B cell (primary cell): ENCODE measurements around the gene BCL2. TPM values are rescaled to one million over a fixed set of nuclear protein-coding genes. Genes with fewer than 3 reads are reported as not detected.

Source experiments
- ATAC-seq: fragments of 200-7000 bp; cut with Tn5 transposase; one replicate; pipeline ENCODE4 v1.10.0; 2021; ENCODE audit warnings: low read depth, mild to moderate bottlenecking, moderate number of reproducible peaks, moderate library complexity
- CTCF ChIA-PET: fragments of 350-600 bp; sonication (Branson Sonifier 250); formaldehyde crosslinking; loops from one replicate; lab custom pipeline; 2021; ENCODE audit warnings: antibody characterized with exemption, inconsistent platforms; lab: Charles Lee
- POLR2A ChIA-PET: fragments of 350-600 bp; sonication (Branson Sonifier 250); formaldehyde crosslinking; loops from one replicate; lab custom pipeline; 2021; ENCODE audit warnings: antibody characterized with exemption; lab: Charles Lee
- DNase-seq: peaks from one replicate; pipeline ENCODE4 v3.0.0; 2013
- H2AFZ ChIP-seq: 2 replicates; pipeline ENCODE4 v1.6.1; 2012; ENCODE audit warnings: mild to moderate bottlenecking, low read depth, low read length; ENCODE audit not compliant: insufficient read depth, poor library complexity, severe bottlenecking
- H3K27ac ChIP-seq, 2 donors: 1 replicate in 1 of 2; 2 replicates in 1 of 2; pipeline ENCODE4 v1.5.1; 2012 to 2013; ENCODE audit warnings: low read length in 2 of 2, mild to moderate bottlenecking in 2 of 2, moderate library complexity in 1 of 2
- H3K27me3 ChIP-seq, 4 experiments: fragments of 200-600 bp in 1 of 4; sonication (generic) in 1 of 4; replicated peaks in 1 of 4; 1 replicate in 2 of 4; 2 replicates in 2 of 4; pipeline versions ENCODE4 v1.6.1 to v1.7.0; 2013 to 2016; ENCODE audit warnings: low read length in 3 of 4, mild to moderate bottlenecking in 2 of 4, mixed read lengths in 1 of 4, moderate library complexity in 1 of 4; ENCODE audit not compliant: insufficient read depth in 4 of 4, control insufficient read depth in 3 of 4; ENCODE audit errors: control extremely low read depth in 1 of 4
- H3K36me3 ChIP-seq, 2 experiments: replicated peaks in 1 of 2; 1 replicate in 1 of 2; 2 replicates in 1 of 2; pipeline versions ENCODE4 v1.6.1 to v1.7.1; 2013; ENCODE audit warnings: low read length in 1 of 2; ENCODE audit not compliant: insufficient read depth in 2 of 2, control insufficient read depth in 1 of 2; ENCODE audit errors: control extremely low read depth in 1 of 2, extremely low read depth in 1 of 2
- H3K4me1 ChIP-seq, 2 donors: fragments of 200-600 bp in 1 of 2; sonication (generic) in 1 of 2; 1 replicate in 1 of 2; 2 replicates in 1 of 2; pipeline versions ENCODE4 v1.5.1 to v1.6.1; 2013 to 2017; ENCODE audit warnings: low read length in 2 of 2; ENCODE audit not compliant: control insufficient read depth in 2 of 2, insufficient read depth in 2 of 2
- H3K4me2 ChIP-seq: replicated peaks from 2 replicates; pipeline ENCODE3; 2012; ENCODE audit warnings: mild to moderate bottlenecking, low read depth, low read length; ENCODE audit not compliant: poor library complexity, severe bottlenecking
- H3K4me3 ChIP-seq, 5 experiments: fragments of 200-600 bp in 1 of 5; sonication (generic) in 1 of 5; 1 replicate in 3 of 5; 2 replicates in 2 of 5; pipeline versions ENCODE4 v1.5.1 to v1.7.0; 2011 to 2016; ENCODE audit warnings: low read length in 4 of 5, mild to moderate bottlenecking in 4 of 5, low read depth in 2 of 5, control low read depth in 1 of 5, moderate library complexity in 1 of 5; ENCODE audit not compliant: insufficient read depth in 1 of 5; ENCODE audit errors: control extremely low read depth in 1 of 5, extremely low read depth in 1 of 5
- H3K79me2 ChIP-seq: fragments of 200-600 bp; sonication (generic); one replicate; pipeline ENCODE4 v1.6.0; 2016; ENCODE audit warnings: low read length; ENCODE audit not compliant: control insufficient read depth, insufficient read depth
- H3K9ac ChIP-seq: fragments of 200-600 bp; sonication (generic); 2 replicates; pipeline ENCODE4 v1.6.1; 2017; ENCODE audit warnings: mild to moderate bottlenecking, low read length, moderate library complexity
- H3K9me3 ChIP-seq, 3 donors: one replicate each; pipeline versions ENCODE4 v1.6.1 to v1.7.1; 2013; ENCODE audit warnings: low read length in 2 of 3; ENCODE audit not compliant: control insufficient read depth in 2 of 3, insufficient read depth in 1 of 3; ENCODE audit errors: control extremely low read depth in 1 of 3
- H4K20me1 ChIP-seq: 2 replicates; pipeline ENCODE4 v1.6.0; 2012; ENCODE audit warnings: mild to moderate bottlenecking, low read length; ENCODE audit not compliant: insufficient read depth, control insufficient read depth, poor library complexity, severe bottlenecking
- H3K27ac Mint-ChIP-seq: one replicate; pipeline ENCODE4 v1.8.0; 2021; ENCODE audit warnings: mixed read lengths
- H3K27me3 Mint-ChIP-seq: one replicate; pipeline ENCODE4 v1.8.0; 2021; ENCODE audit warnings: mixed read lengths
- H3K4me1 Mint-ChIP-seq: one replicate; pipeline ENCODE4 v1.8.0; 2021; ENCODE audit warnings: mixed read lengths
- H3K4me3 Mint-ChIP-seq: one replicate; pipeline ENCODE4 v1.8.0; 2021; ENCODE audit warnings: mixed read lengths
- H3K9me3 Mint-ChIP-seq: one replicate; pipeline ENCODE4 v1.8.0; 2022; ENCODE audit warnings: mixed read lengths; ENCODE audit not compliant: insufficient read depth
- EZH2 ChIP-seq: IDR thresholded peaks from 2 replicates; pipeline ENCODE4 v1.6.1; 2012; ENCODE audit warnings: borderline replicate concordance, low read depth, mild to moderate bottlenecking, moderate library complexity, low read length; ENCODE audit not compliant: insufficient read depth, poor library complexity, severe bottlenecking
- WGBS: methylation state at CpG from one replicate; pipeline ENCODE4 v1.1.5; 2013; ENCODE audit warnings: missing lambda C conversion rate; ENCODE audit not compliant: insufficient coverage; 5-methylcytosine and 5-hydroxymethylcytosine counted together
- intact Hi-C: fragments of 100-400 bp; cut with micrococcal nuclease; formaldehyde crosslinking; loops from one replicate; pipeline ENCODE4 v1.10.0; 2022
- polyA plus RNA-seq: library from polyadenylated mRNA; depleted of rRNA; stranded (reverse); fragments of >200 nt; gene quantifications from 2 replicates; pipeline ENCODE4 v1.2.3, GENCODE V29; 2012
- total RNA-seq, 2 donors: library from RNA; stranded (reverse); fragments of 120-200 nt in 1 of 2; gene quantifications; 1 replicate in 1 of 2; 2 replicates in 1 of 2; pipeline versions ENCODE4 v1.2.3 to v1.2.4, GENCODE V29; 2013 to 2022
- TF ChIP-seq, protein P1 (sequence below): fragments of 200-600 bp; IDR thresholded peaks from one replicate; pipeline ENCODE4 v1.8.0; 2022; ENCODE audit warnings: antibody characterized with exemption, mild to moderate bottlenecking

The BCL2 gene
- total and polyA plus RNA-seq, 2 donors (not counting 1 experiment from before 2014, with no cell fraction given), result 27.6 to 144 TPM

DNA sequence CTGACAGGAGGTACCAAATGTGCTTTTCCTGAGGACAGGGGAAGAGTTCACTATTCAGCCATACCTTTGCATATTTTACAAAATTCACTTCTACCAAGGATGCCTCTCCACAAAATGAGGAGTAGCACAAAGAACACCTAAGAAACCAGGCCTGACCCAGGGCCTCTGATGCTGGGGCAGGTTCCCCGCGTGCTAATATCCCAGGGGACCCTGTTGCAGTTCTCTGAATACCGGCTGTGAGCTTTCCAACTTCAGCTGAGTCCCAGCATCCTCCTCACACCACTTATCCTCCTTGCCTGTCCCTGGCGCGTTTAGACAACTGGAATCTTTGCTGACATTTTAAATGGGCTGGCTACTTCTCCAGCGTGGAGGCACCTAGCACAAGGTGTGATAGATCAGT, 142.3 kb downstream of the BCL2 start:
- no peaks in the 10 kb centered on the region for H3K27me3 ChIP-seq
- ATAC-seq (peak; percentile 72), DNase-seq (peak; percentile 44)
- Mint-ChIP-seq H3K27me3 (no peaks in the 10 kb centered on the region), H3K9me3 (no peaks in the 10 kb centered on the region), H3K4me1 (peaks cover 80% of the 10 kb centered on the region), H3K27ac (peak overlapping the region; percentile 54), H3K4me3 (no peak overlapping the region)
- peak overlapping the region; percentile 33 for H3K4me2 ChIP-seq
- peaks cover 0 to under 1% of the 10 kb centered on the region in 2 experiments for H3K36me3 ChIP-seq
- H2AFZ ChIP-seq, result no peak overlapping the region
- H3K4me3 ChIP-seq, result no peak overlapping the region
- WGBS, result 49% methylated on average over 6 of the region's 6 CpGs
- H3K27ac ChIP-seq, result peak overlapping the region in 1 of 2 donors; percentile 24
- H3K9ac ChIP-seq, result no peak overlapping the region
- H3K79me2 ChIP-seq, result peaks cover 88% of the 10 kb centered on the region
- TF ChIP-seq EZH2, result no peak
- TF ChIP-seq, protein P1, sequence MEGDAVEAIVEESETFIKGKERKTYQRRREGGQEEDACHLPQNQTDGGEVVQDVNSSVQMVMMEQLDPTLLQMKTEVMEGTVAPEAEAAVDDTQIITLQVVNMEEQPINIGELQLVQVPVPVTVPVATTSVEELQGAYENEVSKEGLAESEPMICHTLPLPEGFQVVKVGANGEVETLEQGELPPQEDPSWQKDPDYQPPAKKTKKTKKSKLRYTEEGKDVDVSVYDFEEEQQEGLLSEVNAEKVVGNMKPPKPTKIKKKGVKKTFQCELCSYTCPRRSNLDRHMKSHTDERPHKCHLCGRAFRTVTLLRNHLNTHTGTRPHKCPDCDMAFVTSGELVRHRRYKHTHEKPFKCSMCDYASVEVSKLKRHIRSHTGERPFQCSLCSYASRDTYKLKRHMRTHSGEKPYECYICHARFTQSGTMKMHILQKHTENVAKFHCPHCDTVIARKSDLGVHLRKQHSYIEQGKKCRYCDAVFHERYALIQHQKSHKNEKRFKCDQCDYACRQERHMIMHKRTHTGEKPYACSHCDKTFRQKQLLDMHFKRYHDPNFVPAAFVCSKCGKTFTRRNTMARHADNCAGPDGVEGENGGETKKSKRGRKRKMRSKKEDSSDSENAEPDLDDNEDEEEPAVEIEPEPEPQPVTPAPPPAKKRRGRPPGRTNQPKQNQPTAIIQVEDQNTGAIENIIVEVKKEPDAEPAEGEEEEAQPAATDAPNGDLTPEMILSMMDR, result no peak
- no peaks in the 10 kb centered on the region for H3K9me3 ChIP-seq
- peaks cover 7% of the 10 kb centered on the region for H4K20me1 ChIP-seq
- POLR2A ChIA-PET, result interaction anchor here (0.7 to 1.2 kb wide), 2 partner anchors 20 to 143 kb away, joined by 4 to 5 read pairs; no protein-coding TSS in a partner anchor
- intact Hi-C loops, result no loop called here
- CTCF ChIA-PET, result interaction anchor here (2.6 kb wide), 1 partner anchor 15 kb away, joined by 12 read pairs; no protein-coding TSS in a partner anchor
- peaks cover 54 to 63% of the 10 kb centered on the region in 2 donors for H3K4me1 ChIP-seq

DNA sequence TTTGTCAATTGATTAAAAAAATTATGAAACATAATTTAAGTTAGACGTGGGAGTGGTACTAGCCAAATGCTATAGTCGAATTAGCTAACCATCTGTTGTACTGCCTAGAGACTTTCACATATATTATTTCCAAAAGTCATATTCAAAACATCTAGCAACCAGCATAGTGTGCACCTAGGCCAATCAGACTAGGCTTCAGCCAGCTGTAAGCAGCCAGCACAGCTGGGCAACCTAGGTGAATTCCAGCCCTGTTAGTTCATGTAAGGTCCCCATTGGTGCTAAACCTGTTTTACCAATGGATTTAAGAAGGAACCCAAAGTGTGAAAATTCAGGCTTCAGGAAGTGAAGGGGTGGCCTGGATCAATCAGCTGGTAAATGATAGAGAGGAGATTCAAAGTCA, 144.3 kb downstream of the BCL2 start:
- WGBS, result 80% methylated on average over 1 of the region's 2 CpGs
- H3K36me3 ChIP-seq, result peaks cover 0 to 5% of the 10 kb centered on the region in 2 experiments
- DNase-seq (no peak), ATAC-seq (peak; percentile 25)
- intact Hi-C loops, result no loop called here
- H3K4me3 ChIP-seq, result no peak overlapping the region
- TF ChIP-seq EZH2, result no peak
- TF ChIP-seq, protein P1, result no peak
- Mint-ChIP-seq H3K9me3 (no peaks in the 10 kb centered on the region), H3K4me3 (no peak overlapping the region), H3K27ac (peak overlapping the region; percentile 65), H3K4me1 (peaks cover 73% of the 10 kb centered on the region), H3K27me3 (no peaks in the 10 kb centered on the region)
- peaks cover 80% of the 10 kb centered on the region for H3K79me2 ChIP-seq
- POLR2A ChIA-PET, result interaction anchor here (1.8 kb wide), 1 partner anchor 118 kb away, joined by 3 read pairs; no protein-coding TSS in a partner anchor
- H3K9me3 ChIP-seq, result no peaks in the 10 kb centered on the region
- peaks cover 35 to 46% of the 10 kb centered on the region in 2 donors for H3K4me1 ChIP-seq
- no peak overlapping the region for H3K9ac ChIP-seq
- no peaks in the 10 kb centered on the region for H3K27me3 ChIP-seq
- no peak overlapping the region for H3K4me2 ChIP-seq
- H2AFZ ChIP-seq, result no peak overlapping the region
- H4K20me1 ChIP-seq, result peaks cover 7% of the 10 kb centered on the region
- CTCF ChIA-PET, result interaction anchor here (0.8 to 2.0 kb wide), 4 partner anchors 9 to 137 kb away, joined by 3 to 6 read pairs (median 4); no protein-coding TSS in a partner anchor
- H3K27ac ChIP-seq, result peak overlapping the region in 1 of 2 donors; percentile 45
